Measurements from ENCODE around the gene DYNLT5.
"Not testable (repeated sequence)": the region's sequence is repeated elsewhere in the genome, so short reads cannot be mapped to it uniquely, and the experiment has no call there.

Gene DYNLT5

GRCh38 chr1:66791621-66792610 is 39.7 kb downstream of the DYNLT5 start:
- Histone ChIP-seq H3K4me3 (ENCODE audit: low read depth in 1 of 2, low read length in 1 of 2) (no peak overlapping the region), H3K9me3 (no peaks in the 10 kb centered on the region), H3K36me3 (no peaks in the 10 kb centered on the region), H3K4me1 (ENCODE audit: control insufficient read depth in 1 of 2, insufficient read depth in 1 of 2, low read depth in 1 of 2, low read length in 1 of 2) (no peaks in the 10 kb centered on the region), H3K27me3 (no peaks in the 10 kb centered on the region), H3K27ac (no peak overlapping the region)
- no peak for TF ChIP-seq CTCF (IDR thresholded peaks at IDR 0.05)

GRCh38 chr1:66795839-66796238 is 43.6 kb downstream of the DYNLT5 start:
- H3K4me1 ChIP-seq (ENCODE audit: control insufficient read depth in 1 of 2, insufficient read depth in 1 of 2, low read depth in 1 of 2, low read length in 1 of 2) = not testable (repeated sequence)

GRCh38 chr1:66809245-66809644 is 57.0 kb downstream of the DYNLT5 start:
- Histone ChIP-seq H3K4me3 (ENCODE audit: low read depth in 1 of 2, low read length in 1 of 2) (no peak overlapping the region), H3K36me3 (no peaks in the 10 kb centered on the region), H3K27ac (no peak overlapping the region), H3K4me1 (ENCODE audit: control insufficient read depth in 1 of 2, insufficient read depth in 1 of 2, low read depth in 1 of 2, low read length in 1 of 2) (no peaks in the 10 kb centered on the region), H3K9me3 (no peaks in the 10 kb centered on the region), H3K27me3 (no peaks in the 10 kb centered on the region)
- TF ChIP-seq CTCF (IDR thresholded peaks at IDR 0.05) = no peak

More at GRCh38 chr1:66795839-66796238, 43.6 kb downstream of the DYNLT5 start:
- H3K4me3 ChIP-seq (ENCODE audit: low read depth in 1 of 2, low read length in 1 of 2); H3K9me3 ChIP-seq; H3K27me3 ChIP-seq; H3K36me3 ChIP-seq; H3K27ac ChIP-seq: not testable (repeated sequence)

- no peaks in the 10 kb centered on the region for H3K4me1 ChIP-seq (ENCODE audit: control insufficient read depth in 1 of 2, insufficient read depth in 1 of 2, low read depth in 1 of 2, low read length in 1 of 2)
- TF ChIP-seq CTCF (IDR thresholded peaks at IDR 0.05) = no peak
- H3K27me3 ChIP-seq = no peaks in the 10 kb centered on the region
- no peak overlapping the region for H3K4me3 ChIP-seq (ENCODE audit: low read depth in 1 of 2, low read length in 1 of 2)
- no peaks in the 10 kb centered on the region for H3K9me3 ChIP-seq
- no peak overlapping the region for H3K27ac ChIP-seq
- no peaks in the 10 kb centered on the region for H3K36me3 ChIP-seq
Observed at GRCh38 chr1:66809736-66810326, 57.6 kb downstream of the DYNLT5 start.

GRCh38 chr1:66824771-66825170 is 72.5 kb downstream of the DYNLT5 start:
- no peak overlapping the region for H3K4me3 ChIP-seq (ENCODE audit: low read depth in 1 of 2, low read length in 1 of 2)
- TF ChIP-seq CTCF (IDR thresholded peaks at IDR 0.05) = no peak
- no peak overlapping the region for H3K27ac ChIP-seq
- no peaks in the 10 kb centered on the region for H3K36me3 ChIP-seq
- H3K9me3 ChIP-seq = no peaks in the 10 kb centered on the region
- no peaks in the 10 kb centered on the region for H3K4me1 ChIP-seq (ENCODE audit: control insufficient read depth in 1 of 2, insufficient read depth in 1 of 2, low read depth in 1 of 2, low read length in 1 of 2)
- H3K27me3 ChIP-seq = no peaks in the 10 kb centered on the region

Measured in neutrophil (primary cell).